DND-41 (cell line): ENCODE results near the gene FHOD3.

Experiments used
- EZH2 ChIP-seq: IDR thresholded peaks from 3 replicates; pipeline ENCODE4 v1.6.1; 2012; ENCODE audit warnings: borderline replicate concordance, low read depth, mild to moderate bottlenecking, moderate library complexity, low read length, inconsistent platforms; ENCODE audit not compliant: severe bottlenecking
- TF ChIP-seq, protein P1 (sequence below): IDR thresholded peaks from 2 replicates; pipeline ENCODE4 v1.5.1; 2012; ENCODE audit warnings: borderline replicate concordance, low read length, moderate library complexity, mild to moderate bottlenecking; ENCODE audit not compliant: poor library complexity, severe bottlenecking; ENCODE audit errors: extremely low read depth

GRCh38 chr18:36308711-36309435 is 11.4 kb downstream of the FHOD3 start:
- TF ChIP-seq, protein P1, sequence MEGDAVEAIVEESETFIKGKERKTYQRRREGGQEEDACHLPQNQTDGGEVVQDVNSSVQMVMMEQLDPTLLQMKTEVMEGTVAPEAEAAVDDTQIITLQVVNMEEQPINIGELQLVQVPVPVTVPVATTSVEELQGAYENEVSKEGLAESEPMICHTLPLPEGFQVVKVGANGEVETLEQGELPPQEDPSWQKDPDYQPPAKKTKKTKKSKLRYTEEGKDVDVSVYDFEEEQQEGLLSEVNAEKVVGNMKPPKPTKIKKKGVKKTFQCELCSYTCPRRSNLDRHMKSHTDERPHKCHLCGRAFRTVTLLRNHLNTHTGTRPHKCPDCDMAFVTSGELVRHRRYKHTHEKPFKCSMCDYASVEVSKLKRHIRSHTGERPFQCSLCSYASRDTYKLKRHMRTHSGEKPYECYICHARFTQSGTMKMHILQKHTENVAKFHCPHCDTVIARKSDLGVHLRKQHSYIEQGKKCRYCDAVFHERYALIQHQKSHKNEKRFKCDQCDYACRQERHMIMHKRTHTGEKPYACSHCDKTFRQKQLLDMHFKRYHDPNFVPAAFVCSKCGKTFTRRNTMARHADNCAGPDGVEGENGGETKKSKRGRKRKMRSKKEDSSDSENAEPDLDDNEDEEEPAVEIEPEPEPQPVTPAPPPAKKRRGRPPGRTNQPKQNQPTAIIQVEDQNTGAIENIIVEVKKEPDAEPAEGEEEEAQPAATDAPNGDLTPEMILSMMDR = no peak
- TF ChIP-seq EZH2 = no peak
